G401 (cell line): ENCODE measurements around the gene OSBPL7. TPM values are rescaled to one million over a fixed set of nuclear protein-coding genes. Genes with fewer than 3 reads are reported as not detected.
A peak's percentile ranks its signal among the peaks of the same experiment; 100 is the strongest.

Experiments used
- DNase-seq: peaks from one replicate; pipeline ENCODE4 v3.0.0-alpha.2; 2015; ENCODE audit warnings: low spot score
- in situ Hi-C: cut with HindIII; loops from 2 replicates; pipeline ENCODE4 v1.10.0; 2016; ENCODE audit warnings: low sequenced_read_pairs, mixed read lengths
- total RNA-seq: library from RNA; depleted of rRNA; stranded (reverse); fragments of >200 nt; shearing (Covaris generic); gene quantifications from 2 replicates; pipeline ENCODE4 v1.2.3, GENCODE V29; 2014; rRNA removed

The OSBPL7 gene, protein sequence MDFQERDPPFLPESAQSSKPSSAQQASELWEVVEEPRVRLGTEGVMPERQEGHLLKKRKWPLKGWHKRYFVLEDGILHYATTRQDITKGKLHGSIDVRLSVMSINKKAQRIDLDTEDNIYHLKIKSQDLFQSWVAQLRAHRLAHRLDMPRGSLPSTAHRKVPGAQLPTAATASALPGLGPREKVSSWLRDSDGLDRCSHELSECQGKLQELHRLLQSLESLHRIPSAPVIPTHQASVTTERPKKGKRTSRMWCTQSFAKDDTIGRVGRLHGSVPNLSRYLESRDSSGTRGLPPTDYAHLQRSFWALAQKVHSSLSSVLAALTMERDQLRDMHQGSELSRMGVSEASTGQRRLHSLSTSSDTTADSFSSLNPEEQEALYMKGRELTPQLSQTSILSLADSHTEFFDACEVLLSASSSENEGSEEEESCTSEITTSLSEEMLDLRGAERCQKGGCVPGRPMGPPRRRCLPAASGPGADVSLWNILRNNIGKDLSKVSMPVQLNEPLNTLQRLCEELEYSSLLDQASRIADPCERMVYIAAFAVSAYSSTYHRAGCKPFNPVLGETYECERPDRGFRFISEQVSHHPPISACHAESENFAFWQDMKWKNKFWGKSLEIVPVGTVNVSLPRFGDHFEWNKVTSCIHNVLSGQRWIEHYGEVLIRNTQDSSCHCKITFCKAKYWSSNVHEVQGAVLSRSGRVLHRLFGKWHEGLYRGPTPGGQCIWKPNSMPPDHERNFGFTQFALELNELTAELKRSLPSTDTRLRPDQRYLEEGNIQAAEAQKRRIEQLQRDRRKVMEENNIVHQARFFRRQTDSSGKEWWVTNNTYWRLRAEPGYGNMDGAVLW
- 4.2 and 5.6 TPM in 2 replicates for total RNA-seq

DNA sequence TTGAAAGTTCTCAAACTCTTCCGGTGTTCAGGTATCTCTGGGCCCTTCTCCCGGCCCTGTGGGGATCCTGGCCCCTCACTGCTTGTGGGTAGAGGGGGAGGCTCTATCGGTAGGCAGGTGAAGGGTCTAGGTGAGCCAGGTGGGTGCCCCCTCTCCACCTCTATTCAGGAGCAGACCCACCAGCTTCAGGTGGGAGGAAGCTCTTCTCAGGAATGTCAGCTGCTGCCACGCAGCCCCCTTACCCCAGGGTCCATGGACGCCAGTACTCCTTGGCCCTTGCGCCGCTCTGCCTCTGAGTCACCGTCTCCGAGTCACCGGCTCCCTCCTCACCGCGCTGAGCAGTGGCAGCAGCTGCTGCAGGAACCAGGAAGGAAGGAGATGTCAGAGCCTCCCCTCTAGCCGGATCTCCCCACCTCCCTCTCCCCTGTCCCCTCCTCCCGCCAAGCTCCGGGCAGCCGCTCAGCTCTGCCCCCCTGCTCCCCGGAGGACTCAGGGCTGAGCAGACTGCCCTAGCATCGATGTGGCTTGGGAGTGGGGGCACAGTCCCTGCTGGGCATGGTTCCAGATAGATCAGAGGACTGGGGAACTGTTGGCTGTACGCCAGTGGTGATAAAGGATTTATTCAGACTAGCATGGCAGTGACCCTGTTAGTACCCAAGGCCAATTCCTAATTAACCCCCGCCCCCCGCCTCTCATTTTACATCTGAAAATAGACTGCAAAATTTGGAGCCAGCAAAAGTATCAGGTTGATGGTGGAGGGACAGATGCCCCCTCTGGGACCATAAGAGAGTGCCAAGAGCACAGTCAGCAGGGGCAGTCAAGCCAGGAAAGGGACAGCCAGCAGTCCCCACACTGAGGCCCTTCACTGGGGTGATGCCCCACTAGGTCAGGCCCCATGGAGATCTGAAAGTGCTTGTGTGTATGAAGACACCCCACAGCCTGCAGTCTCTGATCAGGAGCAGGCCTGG, at the start of gene OSBPL7:
Gene OSBPL7 (minus strand): TSS at position 371 of the 968 bp plus-strand sequence. CDS start 1,516 bp downstream, outside the sequence.
- peak; percentile 79 for DNase-seq
- in situ Hi-C loops: no loop called here

DNA sequence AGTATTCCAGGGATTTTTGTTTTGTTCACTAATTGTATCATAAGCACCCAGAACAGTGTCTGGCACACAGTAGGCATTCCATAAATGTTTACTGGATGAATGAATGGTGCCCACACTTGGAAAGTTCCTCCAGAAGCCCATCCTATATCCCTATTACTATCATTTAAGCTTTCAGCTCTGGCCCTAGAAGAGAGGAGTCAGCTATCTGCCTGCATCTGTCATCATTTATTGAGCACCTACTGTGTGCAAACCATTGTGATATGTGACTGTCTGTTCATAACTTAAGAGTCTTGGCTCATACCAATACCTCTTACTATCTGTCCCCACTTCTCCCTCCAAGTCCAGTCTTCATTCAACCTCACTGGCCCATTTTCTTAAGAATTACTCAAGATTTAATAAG, 49.5 kb upstream of the OSBPL7 start:
- DNase-seq: no peak
- in situ Hi-C loops: no loop called here

DNA sequence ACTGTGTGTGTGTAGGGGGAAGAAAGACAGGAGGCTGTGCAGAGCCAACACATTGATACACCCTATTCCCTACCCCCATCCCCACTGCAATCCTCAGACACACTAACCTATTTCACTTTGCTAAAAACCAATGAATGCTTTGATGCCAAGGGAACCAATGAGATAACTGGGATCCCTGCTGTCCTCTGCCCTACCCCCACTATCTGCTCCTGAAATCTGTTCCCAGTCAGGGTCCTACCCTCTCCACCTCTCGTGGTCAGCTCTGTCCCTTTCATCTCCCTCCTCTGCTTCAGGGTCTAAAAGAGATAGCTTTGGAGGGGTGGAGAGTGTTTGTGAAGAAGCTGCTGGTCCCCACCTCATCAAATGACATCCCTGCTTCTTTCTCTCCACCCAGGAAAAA, 48.5 kb upstream of the OSBPL7 start:
- no peak for DNase-seq
- in situ Hi-C loops: no loop called here

DNA sequence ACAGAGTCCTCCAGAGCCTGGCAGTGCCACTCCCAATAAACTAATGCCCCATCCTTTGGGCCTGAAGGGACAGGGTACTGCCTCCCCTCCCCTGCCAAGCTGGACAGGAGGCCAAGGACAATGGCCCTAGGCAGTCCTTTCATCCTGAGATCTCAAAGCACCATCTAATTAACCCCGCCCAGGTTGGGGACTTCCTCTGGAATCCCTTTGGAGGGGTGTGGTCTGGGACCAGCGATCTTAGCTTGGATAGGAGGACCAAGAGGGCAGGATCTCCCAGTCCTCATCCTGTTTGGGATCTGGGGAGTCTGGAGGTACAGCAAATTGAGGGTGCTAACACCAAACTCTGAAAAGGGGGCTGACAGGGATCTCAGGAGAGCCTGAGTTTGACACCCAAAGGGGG, 47.5 kb upstream of the OSBPL7 start:
- in situ Hi-C loops: no loop called here
- DNase-seq: no peak

DNA sequence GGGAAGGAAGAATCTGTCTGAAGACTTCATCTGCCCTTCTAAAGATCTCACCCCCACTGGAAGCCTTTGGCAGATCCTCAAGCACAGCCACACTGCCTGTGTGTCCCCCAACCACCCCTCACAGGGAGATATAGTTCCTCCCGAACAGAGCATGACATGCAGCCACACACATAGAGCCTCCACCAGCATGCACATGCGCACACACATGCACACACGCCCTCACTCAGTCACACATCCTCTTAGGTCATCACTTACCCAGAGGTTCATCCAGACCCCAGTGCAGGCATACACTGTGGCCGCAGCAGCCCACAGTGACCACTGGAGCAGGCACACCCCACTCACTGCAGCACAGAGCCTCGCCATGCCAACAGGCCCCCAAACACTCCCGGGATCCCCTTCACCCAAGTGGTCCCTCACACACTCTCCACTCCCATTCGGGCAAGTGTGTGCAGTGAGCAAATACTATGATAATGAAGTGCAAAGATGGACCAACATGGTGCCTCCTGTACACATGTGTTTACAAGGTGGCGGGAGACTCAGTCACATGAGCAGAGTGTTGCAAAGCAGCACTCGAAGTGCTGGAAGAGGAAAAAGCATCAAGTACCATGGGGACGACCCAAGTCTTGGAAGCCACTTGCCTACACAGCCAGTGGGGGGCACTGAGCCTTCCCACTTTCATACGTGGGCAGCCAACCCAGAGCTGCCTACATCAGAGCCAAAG, 46.4 kb upstream of the OSBPL7 start:
- no peak for DNase-seq
- in situ Hi-C loops: no loop called here

DNA sequence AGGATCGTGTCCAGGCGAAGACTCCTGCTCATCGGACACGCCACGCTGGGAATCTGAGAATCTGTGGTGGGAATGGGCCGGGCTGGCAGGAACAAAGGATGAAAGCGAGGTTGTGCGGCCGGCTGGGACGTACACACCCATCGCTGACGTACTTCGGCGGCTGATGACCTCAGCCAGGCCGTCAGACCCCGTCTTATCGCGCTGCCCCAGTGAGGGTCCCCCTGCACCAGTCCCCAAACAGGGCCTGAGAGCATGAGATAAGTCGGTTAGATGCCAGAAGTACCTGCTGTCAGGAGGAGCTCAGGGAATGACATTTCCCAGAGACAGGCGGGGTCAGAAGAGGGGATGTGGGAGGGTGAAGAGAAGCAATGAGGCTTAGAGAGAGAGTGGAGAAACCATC, 45.3 kb upstream of the OSBPL7 start:
- DNase-seq: no peak
- in situ Hi-C loops: no loop called here

DNA sequence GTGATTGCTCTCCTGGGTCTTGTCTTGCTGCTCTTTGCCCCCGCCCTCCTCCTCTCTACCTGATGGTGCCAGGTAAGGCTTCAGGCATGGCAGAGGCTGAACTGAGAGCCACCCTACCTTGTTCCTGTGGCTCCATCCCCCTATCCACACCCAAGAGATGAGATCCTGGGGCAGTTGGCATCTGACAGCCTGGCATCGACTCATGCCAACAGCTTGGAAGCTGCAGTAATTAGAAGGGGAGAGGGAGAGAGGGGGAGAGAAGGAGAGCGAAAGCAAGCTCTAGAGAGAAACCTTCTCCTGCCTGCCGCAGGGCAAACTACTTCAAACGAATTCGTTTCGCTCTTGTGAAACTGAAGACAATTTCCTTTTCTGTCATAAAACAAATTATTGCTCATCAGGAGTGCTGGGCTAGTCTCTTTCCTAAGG, 43.2 kb upstream of the OSBPL7 start:
- no peak for DNase-seq
- in situ Hi-C loops: no loop called here

DNA sequence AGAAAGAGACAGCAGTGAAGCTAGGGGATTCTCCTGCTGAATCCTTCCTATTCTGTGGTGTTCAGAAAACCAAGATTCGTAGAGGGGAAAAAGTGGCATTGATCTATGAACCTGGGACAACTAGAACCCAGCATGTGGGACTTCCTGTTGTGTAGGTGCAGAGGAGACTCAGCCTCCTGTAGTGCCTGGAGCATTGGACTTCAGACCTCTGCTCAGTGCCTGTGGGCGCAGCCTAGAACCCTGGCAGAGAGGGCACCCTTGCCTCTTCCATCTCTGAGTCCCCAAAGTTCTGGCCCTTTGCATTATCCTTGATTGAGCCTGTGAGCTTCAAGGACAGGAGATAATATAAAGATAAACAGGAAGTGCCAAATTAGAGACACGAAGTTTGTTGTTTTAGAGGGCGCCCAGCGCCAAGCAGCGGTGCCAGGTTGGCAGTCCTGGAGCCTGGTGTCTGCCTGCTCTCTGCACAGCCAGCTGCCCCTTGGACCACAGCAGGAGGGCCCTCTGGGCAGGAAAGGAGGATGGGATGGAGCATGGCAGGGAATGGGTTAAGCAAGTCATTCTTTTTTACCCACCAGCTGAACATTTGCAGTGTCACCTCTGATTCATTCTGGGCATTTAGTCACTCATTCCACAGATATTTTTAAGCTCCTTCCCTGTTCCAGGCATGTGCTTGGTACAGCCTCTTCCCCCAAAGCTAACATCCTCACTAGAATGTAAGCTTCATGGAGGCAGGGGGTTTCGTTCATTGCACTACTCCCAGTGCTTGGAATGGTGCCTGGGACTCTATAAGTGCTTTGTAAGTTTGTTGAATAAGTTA, 41.2 kb upstream of the OSBPL7 start:
- in situ Hi-C loops: no loop called here
- DNase-seq: no peak

DNA sequence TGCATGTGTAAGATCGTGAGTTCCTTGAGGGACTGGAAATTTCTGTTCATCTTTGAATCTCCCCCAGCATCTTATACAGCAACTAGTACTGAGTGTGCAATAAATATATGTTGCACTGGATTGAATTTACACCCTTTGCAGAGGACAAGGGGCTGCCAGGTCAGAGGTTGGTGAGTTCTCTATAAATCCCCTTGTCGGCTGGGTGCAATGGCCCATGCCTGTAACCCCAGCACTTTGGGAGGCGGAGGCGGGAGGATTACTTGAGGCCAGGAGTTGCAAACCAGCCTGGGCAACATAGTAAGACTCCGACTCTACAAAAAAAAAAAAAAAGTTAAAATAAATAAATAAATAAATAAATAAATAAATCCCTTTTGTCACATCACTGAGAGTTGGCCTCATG, 38.8 kb upstream of the OSBPL7 start:
- in situ Hi-C loops: no loop called here

DNA sequence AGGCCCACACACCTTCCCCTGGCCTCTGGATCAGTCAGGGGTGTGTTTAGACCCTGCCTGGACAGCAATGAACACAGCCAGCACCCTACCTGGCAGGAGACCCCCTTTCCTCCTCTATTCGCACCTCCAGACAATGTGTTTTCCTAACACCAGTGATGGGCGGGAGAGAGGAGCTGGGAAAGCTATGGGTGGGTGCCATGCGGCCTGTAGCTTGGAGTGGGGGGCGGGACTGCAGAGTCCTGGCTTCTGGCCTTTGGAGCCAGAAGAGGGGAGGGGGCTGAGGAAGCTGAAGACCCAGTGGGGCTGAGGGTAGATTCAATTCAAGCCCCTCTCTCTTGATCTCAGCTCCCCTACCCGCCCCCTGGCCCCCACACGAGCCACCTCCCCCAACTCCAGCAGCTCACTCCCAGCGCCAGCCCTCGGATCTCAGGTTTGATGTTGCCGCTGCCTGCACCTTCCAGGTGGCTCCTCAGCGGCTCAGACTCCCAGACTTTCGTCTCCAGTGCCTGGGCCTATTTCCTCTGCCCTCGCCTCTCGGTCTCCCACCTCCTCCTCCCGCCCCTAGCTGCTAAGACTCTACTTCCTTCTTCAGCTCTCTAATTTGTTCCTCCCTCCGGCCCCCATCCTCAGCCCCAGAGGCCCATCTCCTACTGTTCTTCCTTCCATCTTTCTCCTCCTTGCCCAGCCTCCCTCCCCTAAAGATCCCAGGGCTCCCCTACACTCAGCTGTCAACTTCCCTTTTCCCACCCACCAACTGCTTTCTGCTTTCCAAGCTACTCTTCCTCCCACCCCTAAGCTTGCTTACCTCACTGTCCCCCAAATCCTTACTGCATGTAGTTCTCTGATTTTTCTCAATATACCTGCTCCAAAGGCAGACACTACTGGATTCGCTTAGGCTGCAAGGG, 36.2 kb upstream of the OSBPL7 start:
- in situ Hi-C loops: no loop called here
- DNase-seq: no peak

More for the DNA sequence above, 38.8 kb upstream of the OSBPL7 start:
- DNase-seq: no peak

DNA sequence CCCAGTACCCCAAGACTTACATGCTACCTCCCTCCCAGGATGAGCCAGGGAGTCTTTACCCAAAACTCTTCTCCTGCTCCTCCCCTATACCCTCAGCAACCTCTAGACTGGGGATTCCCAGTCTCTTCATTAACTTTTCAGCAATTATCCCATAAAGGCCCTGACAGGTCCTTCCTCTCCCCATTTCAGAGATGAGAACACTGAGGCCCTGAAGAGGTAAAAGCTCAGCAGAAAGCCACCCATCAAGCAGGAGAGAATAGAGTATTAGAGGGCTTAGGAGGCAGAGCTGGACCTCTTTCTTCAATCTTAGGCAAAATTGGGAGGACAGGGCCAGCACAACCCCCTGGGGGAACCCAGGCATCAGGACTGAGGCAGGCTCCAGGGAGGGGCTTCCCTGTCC, 35.2 kb upstream of the OSBPL7 start:
- no peak for DNase-seq
- in situ Hi-C loops: no loop called here

DNA sequence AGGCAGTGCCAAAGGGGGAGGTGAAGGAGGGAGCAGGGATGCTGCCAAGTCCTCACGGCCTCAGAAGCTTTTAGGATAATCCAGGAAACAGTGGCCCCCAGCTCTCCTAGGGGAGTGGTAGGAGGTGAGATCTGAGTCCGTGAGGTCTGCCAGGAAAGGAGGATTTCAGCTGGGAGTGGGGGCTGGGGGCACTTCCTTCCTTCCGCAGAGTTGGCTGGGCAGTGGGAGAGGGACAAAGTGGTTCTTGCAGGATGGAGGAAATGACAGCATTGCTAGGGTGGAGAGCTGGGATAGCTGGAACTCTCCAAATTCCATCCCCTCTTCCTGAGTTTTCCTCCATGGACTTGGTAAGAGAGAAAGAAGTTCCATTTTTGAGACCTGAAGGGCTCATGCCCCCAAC, 34.1 kb upstream of the OSBPL7 start:
- in situ Hi-C loops: no loop called here
- DNase-seq: no peak

DNA sequence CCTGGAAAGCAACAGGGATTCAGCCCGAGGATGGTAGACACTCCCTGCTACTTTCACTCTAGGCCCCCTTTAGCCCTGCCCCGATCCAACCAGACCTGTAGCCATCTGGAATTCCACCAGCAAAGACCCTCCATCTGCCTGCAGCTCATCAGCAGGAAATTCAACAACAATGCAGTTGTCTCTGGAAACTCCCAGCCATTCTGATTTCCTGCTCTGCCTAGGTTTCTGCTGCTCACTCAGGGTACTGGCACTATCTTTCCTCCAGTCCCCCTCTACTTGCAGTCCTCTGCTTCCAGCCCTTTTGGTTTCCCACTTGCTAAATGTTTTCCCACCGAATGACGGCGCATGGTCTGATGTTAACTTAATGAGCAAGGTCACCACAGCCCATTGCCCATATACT, 32.0 kb upstream of the OSBPL7 start:
- DNase-seq: no peak
- in situ Hi-C loops: no loop called here

DNA sequence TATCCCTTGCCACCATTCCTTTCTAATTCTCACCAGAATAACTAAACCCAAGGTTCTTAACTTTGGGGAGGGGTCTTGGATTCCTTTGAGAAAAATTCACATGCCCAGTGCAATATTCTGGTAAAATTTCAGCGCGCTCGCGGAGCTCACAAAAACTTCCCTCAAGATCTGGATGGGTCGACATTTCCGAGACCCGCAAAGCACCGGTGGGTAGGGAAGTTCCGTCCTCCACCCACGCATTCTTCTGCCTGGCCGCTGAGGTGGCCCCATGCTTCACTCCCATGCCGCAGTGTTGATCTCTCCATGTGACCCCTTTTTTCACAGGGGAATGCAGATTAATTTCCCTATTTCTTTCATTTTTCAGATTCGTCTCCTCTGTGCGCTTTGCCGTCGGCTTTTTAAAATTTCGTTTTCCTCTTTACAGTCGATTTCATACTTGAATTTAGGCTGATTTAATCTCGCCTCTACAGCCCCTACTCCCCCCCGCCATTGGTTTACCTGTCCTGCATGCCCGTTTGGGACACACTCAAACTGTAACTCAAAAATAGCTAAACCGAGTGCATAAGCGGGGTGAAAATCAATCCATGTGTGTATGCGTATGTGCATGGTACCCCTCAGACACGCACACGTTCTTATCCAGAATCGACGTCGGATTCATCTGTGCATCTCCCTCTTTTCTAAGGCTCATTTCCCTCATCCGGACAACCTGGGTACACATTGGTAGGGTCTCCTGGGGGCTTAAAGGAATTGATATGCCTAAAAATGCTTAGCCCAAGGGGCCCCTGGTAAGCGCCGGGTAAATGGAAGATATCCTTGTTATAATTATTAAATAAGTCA, 30.7 kb upstream of the OSBPL7 start:
- no peak for DNase-seq
- in situ Hi-C loops: no loop called here

DNA sequence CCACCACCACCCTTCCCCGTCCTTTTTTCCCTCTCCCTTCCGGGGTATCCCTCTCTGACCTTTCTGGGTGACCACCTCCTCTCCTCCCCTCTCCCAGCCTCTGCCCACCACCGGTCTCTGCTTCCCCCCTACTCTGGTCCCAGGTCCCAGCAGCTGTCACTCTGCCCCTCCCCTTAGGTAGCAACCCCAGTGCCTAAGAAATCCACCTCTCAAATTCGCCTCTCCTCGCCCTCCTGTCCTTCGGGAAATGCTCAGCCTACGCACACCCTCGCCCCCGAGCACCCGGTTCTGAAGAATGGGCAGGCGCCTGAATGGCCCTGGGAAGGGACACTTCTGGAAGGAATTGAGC, 30.1 kb upstream of the OSBPL7 start:
- DNase-seq: no peak
- in situ Hi-C loops: no loop called here
